CD4-positive, alpha-beta T cell (primary cell): Measurements from ENCODE around the gene PYCARD. TPM values are rescaled to one million over a fixed set of nuclear protein-coding genes. Genes with fewer than 3 reads are reported as not detected.

Experiments
- ATAC-seq: fragments of 200-7000 bp; cut with Tn5 transposase; one replicate; pipeline ENCODE4 v1.10.0; 2022; ENCODE audit warnings: mild to moderate bottlenecking; ENCODE audit not compliant: poor library complexity
- CTCF ChIA-PET: fragments of 350-600 bp; sonication (Branson Sonifier 250); formaldehyde crosslinking; loops from one replicate; lab custom pipeline; 2021; ENCODE audit warnings: antibody characterized with exemption, inconsistent platforms; lab: Charles Lee
- POLR2A ChIA-PET: fragments of 350-600 bp; sonication (Branson Sonifier 250); formaldehyde crosslinking; loops from one replicate; lab custom pipeline; 2021; ENCODE audit warnings: antibody characterized with exemption, inconsistent platforms; lab: Charles Lee
- DNase-seq, 14 experiments: peaks; one replicate each; pipeline ENCODE4 v3.0.0-alpha.2; 2013 to 2020; ENCODE audit warnings: mixed read lengths in 2 of 14
- H3K27ac ChIP-seq, 2 donors: one replicate each; pipeline versions ENCODE4 v1.5.1 to v1.7.0; 2013; ENCODE audit warnings: low read length in 2 of 2, low read depth in 1 of 2, mild to moderate bottlenecking in 1 of 2
- H3K27me3 ChIP-seq, 2 experiments: 1 replicate in 1 of 2; 2 replicates in 1 of 2; pipeline versions ENCODE4 v1.6.1 to v1.7.0; 2013; ENCODE audit warnings: low read length in 2 of 2, control low read depth in 1 of 2, mild to moderate bottlenecking in 1 of 2, moderate library complexity in 1 of 2; ENCODE audit not compliant: insufficient read depth in 2 of 2, control insufficient read depth in 1 of 2
- H3K36me3 ChIP-seq: one replicate; pipeline ENCODE4 v1.6.1; 2013; ENCODE audit warnings: low read length, control low read depth; ENCODE audit not compliant: insufficient read depth
- H3K4me1 ChIP-seq: one replicate; pipeline ENCODE4 v1.6.1; 2013; ENCODE audit warnings: low read length, control low read depth; ENCODE audit not compliant: insufficient read depth
- H3K4me3 ChIP-seq: one replicate; pipeline ENCODE4 v1.5.1; 2013; ENCODE audit warnings: mild to moderate bottlenecking, low read length, moderate library complexity
- H3K9me3 ChIP-seq, 2 experiments: 1 replicate in 1 of 2; 2 replicates in 1 of 2; pipeline versions ENCODE4 v1.6.1 to v1.7.0; 2013; ENCODE audit warnings: low read length in 2 of 2, mild to moderate bottlenecking in 2 of 2, control low read depth in 1 of 2, moderate library complexity in 1 of 2; ENCODE audit not compliant: control insufficient read depth in 1 of 2, insufficient read depth in 1 of 2
- H3K27ac Mint-ChIP-seq: one replicate; pipeline ENCODE4 v1.8.0; 2020; ENCODE audit warnings: mixed read lengths
- H3K27me3 Mint-ChIP-seq: one replicate; pipeline ENCODE4 v1.8.0; 2021; ENCODE audit warnings: mixed read lengths
- H3K36me3 Mint-ChIP-seq: one replicate; pipeline ENCODE4 v1.8.0; 2021; ENCODE audit warnings: low read depth, mixed read lengths
- H3K4me1 Mint-ChIP-seq: one replicate; pipeline ENCODE4 v1.8.0; 2021; ENCODE audit warnings: low read depth, mixed read lengths
- H3K4me3 Mint-ChIP-seq: one replicate; pipeline ENCODE4 v1.8.0; 2020; ENCODE audit warnings: mild to moderate bottlenecking, mixed read lengths
- H3K9me3 Mint-ChIP-seq: one replicate; pipeline ENCODE4 v1.8.0; 2020; ENCODE audit warnings: mixed read lengths
- intact Hi-C, 2 experiments: fragments of 100-400 bp; cut with DNase I in 1 of 2; cut with micrococcal nuclease in 1 of 2; formaldehyde crosslinking; loops; one replicate each; pipeline versions ENCODE4 v1.15.1 to v1.9.0; 2023 to 2025; cut with DNase I, micrococcal nuclease
- total RNA-seq, 174 experiments: library from RNA in 2 of 174; stranded (reverse) in 2 of 174; gene quantifications; one replicate each; pipeline ENCODE4 v1.2.3 and lab custom pipeline; 2021 to 2026
- TF ChIP-seq, protein P1 (sequence below): fragments of 200-600 bp; IDR thresholded peaks from one replicate; pipeline ENCODE4 v1.8.0; 2022; ENCODE audit warnings: antibody characterized with exemption, mild to moderate bottlenecking

PYCARD gene
- total RNA-seq, 2 experiments from 2014 or later: 8.1 to 8.5 TPM

DNA sequence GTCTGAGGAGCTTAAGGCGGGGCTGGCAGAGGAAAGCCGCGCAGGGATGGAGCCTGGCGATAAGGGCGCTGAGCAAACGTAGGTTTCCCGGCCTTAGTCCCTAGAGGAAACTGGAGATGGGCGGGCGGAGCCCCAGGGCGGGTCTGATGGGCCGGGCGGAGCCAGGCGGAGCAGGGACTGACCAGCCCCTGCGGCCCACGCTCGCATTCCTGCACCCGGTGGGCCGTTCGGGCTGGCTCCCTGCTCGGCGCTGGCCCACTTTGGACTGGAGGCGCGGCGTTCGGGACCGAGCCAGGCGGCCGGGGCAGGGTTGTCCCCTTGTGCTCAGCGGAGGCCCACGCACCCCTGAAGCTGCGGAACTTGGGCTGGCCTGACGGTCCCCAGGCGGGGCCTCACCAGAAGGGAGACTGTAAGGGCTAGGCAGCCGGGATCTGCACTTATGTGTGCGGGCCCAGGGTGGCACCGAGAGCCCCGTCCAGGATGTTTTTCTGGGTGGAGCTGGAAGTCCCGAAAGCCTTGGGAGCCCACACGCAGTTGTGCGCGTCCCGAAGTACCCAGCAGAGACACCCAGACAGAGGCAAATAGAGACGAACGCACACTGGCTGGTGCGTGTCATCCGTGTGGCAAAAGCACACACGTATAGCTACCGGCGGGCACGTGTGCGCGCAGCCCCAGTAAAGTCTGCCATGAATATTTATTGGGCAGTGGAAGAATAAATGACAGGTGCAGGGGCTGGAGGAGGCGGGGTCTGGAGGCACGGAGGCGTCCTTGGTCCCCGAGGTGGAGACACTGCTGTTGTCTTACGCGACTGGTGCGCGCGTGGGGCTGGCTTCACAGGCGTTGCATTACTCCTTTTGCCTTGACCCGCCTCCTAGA, 13.0 kb upstream of the PYCARD start:
- H3K27ac Mint-ChIP-seq: no peak overlapping the region
- Histone ChIP-seq H3K4me1 (peaks cover 25% of the 10 kb centered on the region), H3K36me3 (no peaks in the 10 kb centered on the region), H3K4me3 (peak overlapping the region; percentile 38), H3K27me3 (peaks cover 38 to 49% of the 10 kb centered on the region in 2 experiments), H3K27ac (no peak overlapping the region), H3K9me3 (peaks cover 0 to 17% of the 10 kb centered on the region in 2 experiments)
- no peaks in the 10 kb centered on the region for H3K36me3 Mint-ChIP-seq
- intact Hi-C loops: no loop called here
- H3K9me3 Mint-ChIP-seq: no peaks in the 10 kb centered on the region
- CTCF ChIA-PET: interaction anchor here (0.5 to 1.2 kb wide), 2 partner anchors 59 to 73 kb away, joined by 3 read pairs; no protein-coding TSS in a partner anchor
- H3K4me1 Mint-ChIP-seq: peaks cover 16% of the 10 kb centered on the region
- peaks cover 51% of the 10 kb centered on the region for H3K27me3 Mint-ChIP-seq
- peak; percentile 79 for ATAC-seq
- TF ChIP-seq, protein P1, sequence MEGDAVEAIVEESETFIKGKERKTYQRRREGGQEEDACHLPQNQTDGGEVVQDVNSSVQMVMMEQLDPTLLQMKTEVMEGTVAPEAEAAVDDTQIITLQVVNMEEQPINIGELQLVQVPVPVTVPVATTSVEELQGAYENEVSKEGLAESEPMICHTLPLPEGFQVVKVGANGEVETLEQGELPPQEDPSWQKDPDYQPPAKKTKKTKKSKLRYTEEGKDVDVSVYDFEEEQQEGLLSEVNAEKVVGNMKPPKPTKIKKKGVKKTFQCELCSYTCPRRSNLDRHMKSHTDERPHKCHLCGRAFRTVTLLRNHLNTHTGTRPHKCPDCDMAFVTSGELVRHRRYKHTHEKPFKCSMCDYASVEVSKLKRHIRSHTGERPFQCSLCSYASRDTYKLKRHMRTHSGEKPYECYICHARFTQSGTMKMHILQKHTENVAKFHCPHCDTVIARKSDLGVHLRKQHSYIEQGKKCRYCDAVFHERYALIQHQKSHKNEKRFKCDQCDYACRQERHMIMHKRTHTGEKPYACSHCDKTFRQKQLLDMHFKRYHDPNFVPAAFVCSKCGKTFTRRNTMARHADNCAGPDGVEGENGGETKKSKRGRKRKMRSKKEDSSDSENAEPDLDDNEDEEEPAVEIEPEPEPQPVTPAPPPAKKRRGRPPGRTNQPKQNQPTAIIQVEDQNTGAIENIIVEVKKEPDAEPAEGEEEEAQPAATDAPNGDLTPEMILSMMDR: no peak
- peak in 4 of 14 experiments; percentile 16 to 55 (median 35) for DNase-seq
- H3K4me3 Mint-ChIP-seq: peak overlapping the region; percentile 76
- POLR2A ChIA-PET: interaction anchor here (0.7 to 3.3 kb wide), 5 partner anchors 14 to 36 kb away, joined by 3 to 24 read pairs (median 4); partner anchors contain the start of genes FUS and PYCARD

DNA sequence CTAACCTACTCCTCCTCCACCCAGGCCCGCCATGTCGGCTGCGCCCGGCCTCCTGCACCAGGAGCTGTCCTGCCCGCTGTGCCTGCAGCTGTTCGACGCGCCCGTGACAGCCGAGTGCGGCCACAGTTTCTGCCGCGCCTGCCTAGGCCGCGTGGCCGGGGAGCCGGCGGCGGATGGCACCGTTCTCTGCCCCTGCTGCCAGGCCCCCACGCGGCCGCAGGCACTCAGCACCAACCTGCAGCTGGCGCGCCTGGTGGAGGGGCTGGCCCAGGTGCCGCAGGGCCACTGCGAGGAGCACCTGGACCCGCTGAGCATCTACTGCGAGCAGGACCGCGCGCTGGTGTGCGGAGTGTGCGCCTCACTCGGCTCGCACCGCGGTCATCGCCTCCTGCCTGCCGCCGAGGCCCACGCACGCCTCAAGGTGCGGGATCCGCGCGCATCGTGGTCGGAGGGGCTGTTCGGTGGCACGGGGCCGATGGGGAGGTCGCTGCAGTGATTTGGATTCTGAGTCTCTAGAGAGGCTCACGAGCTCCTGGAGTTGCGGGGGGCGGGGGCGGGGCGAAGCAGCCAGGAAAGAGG, 12.2 kb upstream of the PYCARD start:
- no peak overlapping the region for H3K27ac Mint-ChIP-seq
- H3K27me3 ChIP-seq: peaks cover 38 to 49% of the 10 kb centered on the region in 2 experiments
- H3K4me3 ChIP-seq: peak overlapping the region; percentile 38
- H3K9me3 ChIP-seq: peaks cover 0 to 17% of the 10 kb centered on the region in 2 experiments
- H3K27me3 Mint-ChIP-seq: peaks cover 51% of the 10 kb centered on the region
- H3K4me3 Mint-ChIP-seq: peak overlapping the region; percentile 76
- H3K4me1 Mint-ChIP-seq: peaks cover 16% of the 10 kb centered on the region
- ATAC-seq: peak; percentile 35
- intact Hi-C loops: no loop called here
- H3K36me3 Mint-ChIP-seq: no peaks in the 10 kb centered on the region
- TF ChIP-seq, protein P1: no peak
- peak in 2 of 14 experiments; percentile 50 to 52 for DNase-seq
- ChIA-PET CTCF (interaction anchor here (1.2 kb wide), 1 partner anchor 72 kb away, joined by 3 read pairs; no protein-coding TSS in a partner anchor), POLR2A (interaction anchor here (0.6 to 3.3 kb wide), 5 partner anchors 13 to 37 kb away, joined by 3 to 24 read pairs (median 3); partner anchors contain the start of genes FUS and PYCARD)
- peaks cover 25% of the 10 kb centered on the region for H3K4me1 ChIP-seq
- H3K36me3 ChIP-seq: no peaks in the 10 kb centered on the region
- H3K27ac ChIP-seq: no peak overlapping the region
- H3K9me3 Mint-ChIP-seq: no peaks in the 10 kb centered on the region

DNA sequence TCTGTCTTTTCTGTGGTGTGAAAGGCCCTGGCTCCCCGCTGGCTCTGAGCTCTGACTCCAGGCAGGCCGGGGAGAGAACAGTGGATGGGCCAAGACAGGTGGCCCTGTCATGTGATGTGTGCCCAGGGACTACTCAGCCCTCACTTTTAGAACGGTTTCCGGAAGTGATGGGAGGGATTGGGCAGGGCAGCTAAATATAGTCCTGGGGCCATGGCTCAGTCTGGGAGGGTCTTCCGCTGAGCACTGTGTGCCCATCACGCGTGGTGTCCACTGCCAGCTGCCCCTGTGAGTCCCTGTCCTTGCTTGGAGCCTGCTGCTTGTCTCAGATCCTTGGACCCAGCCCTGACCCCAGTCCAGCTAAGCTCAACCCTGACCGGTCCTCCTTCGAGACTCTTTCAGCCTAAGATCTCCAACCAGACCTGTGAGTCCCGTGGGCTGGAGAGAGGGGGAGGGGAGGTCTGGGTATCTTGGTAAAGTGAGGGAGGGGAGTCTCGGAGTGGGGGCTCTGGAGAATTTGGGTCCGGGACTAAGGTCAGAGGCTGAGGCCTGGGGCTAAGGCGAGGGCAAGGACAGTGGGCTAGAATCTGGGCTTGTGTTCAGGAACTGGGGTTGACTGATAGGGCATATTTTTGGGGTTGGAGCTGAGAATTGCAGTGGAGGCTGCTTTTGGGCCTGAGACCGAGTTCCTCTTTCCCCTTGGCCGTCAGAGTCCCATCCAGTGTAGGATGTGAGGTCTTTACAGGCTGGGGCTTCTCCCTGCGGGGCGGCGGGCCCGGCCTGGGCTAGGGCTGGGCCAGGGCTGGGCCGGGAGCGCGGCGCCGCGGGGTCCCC, 11.5 kb upstream of the PYCARD start, which contains the start of gene TRIM72:
TSS of gene TRIM72 (plus strand) at position 243 of the 831 bp plus-strand sequence. CDS start 620 bp downstream, outside the sequence.
- Mint-ChIP-seq H3K4me3 (peak within 1 kb of the TSS; percentile 76), H3K4me1 (peaks cover 16% of the 10 kb centered on the region), H3K36me3 (no peaks in the 10 kb centered on the region), H3K27ac (no peak within 1 kb of the TSS), H3K27me3 (peaks cover 47% of the 10 kb centered on the region), H3K9me3 (no peaks in the 10 kb centered on the region)
- Histone ChIP-seq H3K27ac (no peak within 1 kb of the TSS), H3K4me1 (peaks cover 25% of the 10 kb centered on the region), H3K4me3 (peak within 1 kb of the TSS; percentile 38), H3K36me3 (no peaks in the 10 kb centered on the region), H3K27me3 (peaks cover 38 to 48% of the 10 kb centered on the region in 2 experiments), H3K9me3 (peaks cover 0 to 17% of the 10 kb centered on the region in 2 experiments)
- CTCF ChIA-PET: interaction anchor here (0.6 kb wide), 1 partner anchor 238 kb away, joined by 4 read pairs; no protein-coding TSS in a partner anchor
- TF ChIP-seq, protein P1: no peak
- intact Hi-C loops: no loop called here
- POLR2A ChIA-PET: interaction anchor here (0.6 to 3.3 kb wide), 3 partner anchors 11 to 38 kb away, joined by 3 to 24 read pairs (median 4); partner anchors contain the start of gene PYCARD
- ATAC-seq (no peak), DNase-seq (peak in 1 of 14 experiments; percentile 21)
